HTERT RPE-1 (cell line): Measurements from ENCODE around the gene GRIK4.

Source experiments
- in situ Hi-C: fragments of 300-500 bp; cut with MboI; formaldehyde crosslinking; loops from 4 replicates; pipeline ENCODE4 v1.14.3; 2020; ENCODE audit warnings: low sequenced_read_pairs

GRIK4 gene

DNA sequence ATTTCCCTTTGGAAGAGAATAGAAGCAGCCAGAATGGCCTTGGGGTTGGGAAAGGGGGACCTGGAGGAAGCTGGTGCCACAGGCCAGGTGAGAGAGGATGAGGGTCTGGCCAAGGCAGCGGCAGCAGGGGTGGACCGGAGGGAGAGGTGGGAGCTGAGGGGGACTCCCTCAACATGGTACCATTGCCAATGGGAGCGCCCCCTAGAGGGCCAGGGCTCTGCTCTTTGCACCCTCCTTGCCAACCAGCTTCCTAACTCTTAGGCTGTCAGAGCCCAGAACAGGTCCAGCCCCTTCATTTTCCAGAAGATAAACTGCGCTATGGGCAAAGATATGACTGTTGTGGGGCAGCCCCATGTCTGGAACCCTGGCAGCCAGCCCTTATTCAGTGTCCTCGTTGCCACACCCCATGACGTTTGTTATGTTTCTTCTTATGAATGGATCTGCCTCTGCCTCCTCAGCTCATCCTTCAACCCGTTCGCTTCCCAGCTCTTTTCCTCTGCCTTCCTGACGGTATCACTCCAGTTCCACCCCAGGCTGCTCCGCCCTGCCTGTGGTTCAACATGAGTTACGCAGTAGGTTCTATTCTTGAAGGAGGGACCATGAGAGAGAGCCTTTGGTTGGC is 185.2 kb downstream of the GRIK4 start:
- in situ Hi-C loops, result no loop called here

DNA sequence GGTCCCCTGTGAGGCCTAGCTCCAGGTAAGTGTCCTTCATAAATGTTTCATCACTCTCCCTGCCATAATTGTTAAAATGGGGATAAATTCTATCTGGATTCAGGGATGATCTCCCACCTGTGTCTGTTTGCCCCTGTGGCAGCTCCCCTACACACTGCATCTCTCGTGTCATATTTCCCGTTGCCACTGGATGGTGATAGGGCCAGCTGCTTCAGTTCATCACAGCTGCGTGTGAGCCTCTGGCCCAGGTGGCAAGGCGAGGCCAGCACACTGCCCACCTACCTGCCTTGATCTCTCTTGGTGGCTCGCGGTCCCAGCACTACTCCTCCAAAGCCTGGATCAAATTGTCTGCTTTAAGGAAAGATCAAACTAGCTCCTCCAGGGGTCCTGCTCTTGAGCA is 187.4 kb downstream of the GRIK4 start:
- in situ Hi-C loops, result no loop called here

DNA sequence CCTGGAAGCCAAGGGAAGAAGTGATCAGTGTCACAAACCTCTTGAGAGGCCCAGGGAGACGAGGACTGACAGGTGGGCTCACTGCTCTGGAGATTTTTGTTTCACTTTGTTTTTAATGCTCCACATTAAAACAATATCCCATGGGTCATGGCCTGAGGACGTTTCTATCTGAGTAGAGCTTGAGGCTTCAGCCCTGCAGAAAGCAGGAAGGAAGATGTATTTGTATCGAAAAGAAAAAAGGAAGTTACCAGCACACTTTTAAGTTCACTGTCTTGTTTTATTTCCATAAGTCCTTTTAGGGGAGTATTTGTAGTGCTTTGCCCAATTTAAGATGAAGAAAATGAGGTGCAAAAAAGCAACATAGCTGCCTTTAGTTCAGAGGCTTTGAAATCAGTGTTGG is 191.1 kb downstream of the GRIK4 start:
- in situ Hi-C loops, result no loop called here

DNA sequence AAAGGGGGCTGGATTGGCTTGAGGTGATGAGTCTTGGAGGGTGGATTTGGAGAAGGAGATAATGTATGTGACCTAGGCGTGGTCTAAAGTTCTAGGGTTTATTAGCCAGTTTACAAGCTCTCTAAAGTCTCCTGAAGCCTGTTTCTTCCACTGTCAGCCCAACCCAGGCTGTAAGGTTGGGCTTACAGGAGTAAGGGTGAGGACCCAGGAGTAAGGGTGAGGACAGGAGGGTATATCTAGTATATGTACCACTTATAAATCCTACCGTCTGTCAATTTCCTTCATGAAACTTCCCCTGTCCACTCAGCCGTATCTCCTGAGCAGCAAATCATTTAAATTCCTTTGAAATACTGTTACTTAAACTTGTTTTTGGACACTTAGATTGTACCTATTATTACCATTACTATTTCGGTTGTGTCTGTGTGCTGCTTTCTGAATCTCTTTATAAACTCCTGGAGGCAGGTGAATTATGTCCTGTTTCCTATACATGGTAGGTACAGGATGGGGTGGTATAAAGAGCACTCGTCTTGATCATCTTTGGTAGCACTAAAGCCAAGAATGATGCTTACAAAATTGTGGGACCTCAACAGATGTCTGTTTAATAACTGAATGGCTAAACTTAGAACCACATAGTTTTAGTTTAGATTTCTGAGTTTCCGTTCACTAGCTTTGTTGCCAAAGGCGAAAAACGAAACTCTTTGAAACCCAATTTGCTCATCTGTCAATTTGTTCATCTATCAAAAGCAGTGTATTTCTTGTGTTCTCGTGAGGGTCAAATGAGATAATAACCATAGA is 192.0 kb downstream of the GRIK4 start:
- in situ Hi-C loops, result no loop called here

DNA sequence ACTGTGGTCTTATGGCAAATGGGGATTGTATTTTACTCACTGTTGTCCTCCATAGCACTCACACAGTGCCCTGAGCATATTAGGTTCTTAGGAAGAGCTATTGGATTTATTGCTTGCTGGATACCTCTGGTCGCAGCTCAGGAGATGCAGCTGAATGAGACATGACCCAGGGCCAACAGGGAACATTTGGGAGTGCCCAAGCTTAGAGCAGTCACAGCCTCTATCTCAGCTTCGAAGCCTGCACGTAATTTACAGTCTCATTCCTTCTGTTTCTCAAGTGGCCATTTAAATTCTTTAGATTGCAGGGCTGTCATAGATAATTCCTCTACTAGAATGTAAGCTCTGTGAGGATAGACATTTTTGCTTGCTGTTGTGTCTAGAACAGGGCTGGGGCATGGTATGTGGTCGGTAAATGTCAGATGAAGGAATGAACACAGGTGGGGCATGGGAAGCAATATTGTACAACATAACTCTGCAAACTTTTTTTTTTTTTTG is 192.8 kb downstream of the GRIK4 start:
- in situ Hi-C loops, result no loop called here

DNA sequence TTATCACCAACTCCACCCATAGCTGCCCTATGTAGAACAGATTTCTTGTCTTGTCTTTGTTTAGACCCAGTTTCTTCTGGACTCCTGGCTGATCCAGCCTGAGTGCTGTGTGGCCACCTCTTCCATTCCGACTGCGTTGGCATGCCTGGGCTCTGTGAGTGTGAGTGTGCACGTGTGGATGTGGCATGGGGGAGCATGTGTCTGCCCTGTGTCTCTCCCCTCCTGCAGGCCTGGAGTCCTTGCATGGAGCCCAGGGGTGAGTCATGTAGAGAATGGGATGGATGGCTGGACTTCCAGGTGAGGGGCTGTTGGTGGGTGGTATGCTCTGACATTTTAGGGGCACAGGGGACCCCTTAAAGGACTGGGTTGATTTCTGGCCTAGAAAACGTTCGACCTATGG is 194.7 kb downstream of the GRIK4 start:
- in situ Hi-C loops, result no loop called here

DNA sequence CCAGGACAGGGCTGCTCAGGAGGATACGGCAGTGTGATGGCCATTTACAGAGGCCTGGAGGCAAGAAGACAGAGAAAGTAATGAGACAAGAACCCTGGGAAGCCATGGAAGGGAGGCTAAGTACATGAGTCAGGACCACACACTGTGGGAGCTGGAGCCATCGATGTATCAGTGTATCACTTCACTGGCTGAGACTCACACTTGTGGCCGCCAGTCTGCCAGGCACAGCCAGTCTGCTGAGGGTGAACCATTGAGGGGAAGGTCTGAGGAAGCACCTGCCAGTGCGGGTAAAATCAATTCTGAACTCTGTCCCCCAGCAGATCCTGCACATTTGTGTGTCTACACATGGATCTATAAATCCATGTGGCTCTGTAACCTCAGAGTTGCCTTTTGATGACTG is 195.6 kb downstream of the GRIK4 start:
- in situ Hi-C loops, result no loop called here

DNA sequence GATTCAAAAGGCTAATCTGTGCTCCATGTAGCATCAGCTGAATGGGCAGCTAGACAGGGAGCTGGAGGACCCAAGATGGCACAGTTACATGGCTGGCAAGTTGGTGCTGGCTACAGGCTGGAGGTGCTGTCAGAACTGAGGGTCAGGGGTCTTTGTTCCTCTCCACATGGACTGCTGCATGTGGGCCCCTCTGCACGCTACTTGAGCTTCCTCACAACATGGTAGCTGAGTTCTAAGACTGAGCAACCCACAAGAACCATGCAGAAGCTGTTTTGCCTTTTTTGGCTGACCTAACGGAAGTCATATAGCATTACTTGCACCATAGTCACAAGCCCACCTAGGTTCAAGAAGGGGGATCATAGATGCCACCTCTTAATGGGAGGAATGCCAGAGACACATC is 196.1 kb downstream of the GRIK4 start:
- in situ Hi-C loops, result no loop called here

DNA sequence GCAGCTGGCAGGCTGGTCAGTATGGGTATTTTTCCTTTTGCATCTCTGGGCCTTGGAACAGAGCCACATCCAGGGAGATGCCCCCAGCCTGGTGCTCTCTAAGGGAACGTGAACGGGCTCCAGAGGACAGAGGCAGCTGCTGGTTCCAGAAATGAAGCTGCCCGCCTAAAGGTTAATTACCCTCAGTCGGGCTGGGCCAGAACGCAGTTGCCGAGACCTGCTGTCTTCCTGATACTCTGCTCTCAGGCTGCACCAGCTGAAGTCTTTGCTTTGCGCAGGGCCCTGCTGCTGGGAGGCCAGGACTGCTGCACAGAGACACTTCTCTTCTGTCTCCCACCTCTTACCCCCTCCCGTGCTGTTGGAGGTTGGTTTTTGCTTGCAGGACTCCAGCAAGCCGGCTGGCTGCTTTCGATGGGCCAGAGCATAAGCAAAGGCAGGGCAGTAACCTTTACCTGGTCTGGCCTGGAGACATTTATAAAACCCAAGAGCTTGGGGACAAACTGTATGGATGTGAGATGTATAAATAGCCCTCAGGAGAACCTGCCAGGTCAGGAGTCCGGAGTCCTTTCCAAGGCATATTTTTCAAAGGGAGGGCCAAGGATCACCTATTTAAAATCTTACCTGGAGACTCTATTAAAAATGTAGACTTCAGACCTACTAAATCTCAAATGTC is 197.1 kb downstream of the GRIK4 start:
- in situ Hi-C loops, result no loop called here

DNA sequence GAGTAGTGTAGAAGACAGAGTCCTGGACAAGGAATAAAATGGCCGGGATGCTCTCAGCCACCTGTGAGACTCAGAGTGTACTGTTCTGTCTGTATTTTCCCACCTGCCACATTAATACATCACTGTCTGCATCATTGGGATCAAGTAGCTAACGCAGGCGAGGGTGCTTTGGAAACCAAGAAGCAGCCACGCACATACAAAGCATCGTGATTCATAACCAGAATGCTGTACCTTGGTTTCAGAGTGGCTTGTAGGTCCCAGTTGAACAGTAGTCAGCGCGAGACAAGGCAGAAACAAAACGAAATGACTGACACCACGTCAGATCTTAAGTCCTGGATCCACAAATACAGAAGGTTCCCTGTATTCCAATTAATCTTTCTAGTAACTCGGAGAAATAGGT is 198.3 kb downstream of the GRIK4 start:
- in situ Hi-C loops, result no loop called here

DNA sequence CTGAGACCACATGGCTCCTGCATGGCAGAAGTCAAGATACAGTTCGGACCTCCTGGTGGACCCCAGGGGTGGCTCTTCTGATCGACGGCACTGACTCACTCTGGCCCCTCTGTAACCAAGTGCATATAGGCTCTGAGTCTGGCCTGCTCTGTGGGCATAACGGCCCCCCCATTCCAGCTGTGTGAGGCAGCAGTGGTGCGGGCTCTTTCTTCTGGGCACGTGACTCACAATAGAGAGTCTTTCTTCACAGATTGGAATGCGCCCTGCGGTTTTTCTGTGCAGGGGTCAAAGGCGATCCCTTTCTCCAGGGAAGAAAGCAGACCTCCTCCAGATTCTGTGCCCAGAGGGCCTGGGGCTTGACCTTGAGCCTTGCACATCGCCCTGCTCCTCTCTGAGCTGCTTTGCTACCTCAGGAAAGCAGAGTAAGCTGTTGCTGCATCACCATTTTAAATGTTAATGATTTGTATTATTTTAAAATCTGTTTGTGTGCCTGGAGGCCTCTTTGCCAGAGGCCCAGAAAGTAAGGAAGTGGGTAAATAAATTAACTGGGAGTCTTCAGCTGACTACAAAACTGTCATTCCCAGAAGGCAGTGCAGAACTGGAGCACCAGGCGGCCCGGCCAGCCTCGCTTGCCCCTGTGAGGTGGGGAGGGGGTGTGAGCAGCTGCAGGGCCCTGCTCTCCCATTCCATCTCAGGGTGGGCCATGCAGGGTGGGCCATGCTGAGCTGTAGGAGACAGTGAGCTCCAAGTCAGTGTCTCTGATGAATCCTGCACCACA is 199.0 kb downstream of the GRIK4 start:
- in situ Hi-C loops, result no loop called here

DNA sequence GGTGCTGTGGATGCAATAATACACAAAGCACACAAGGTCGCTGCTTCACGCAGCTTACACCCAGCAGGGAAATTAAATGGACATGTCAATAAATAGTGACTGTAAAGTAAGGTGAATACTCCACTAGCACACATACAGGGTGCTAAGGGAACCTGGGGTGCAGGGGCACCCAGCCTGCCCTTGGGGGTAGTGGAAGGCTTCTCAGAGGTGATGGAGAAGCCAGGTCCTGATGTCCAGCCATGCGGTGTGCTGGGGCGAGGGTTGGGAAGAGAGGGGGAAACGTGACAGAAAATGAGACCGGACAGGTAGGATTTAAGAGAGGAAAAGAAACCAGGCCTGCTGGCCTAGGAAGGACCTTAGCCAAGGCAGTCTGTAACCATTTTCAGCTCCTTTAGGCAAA is 200.5 kb downstream of the GRIK4 start:
- in situ Hi-C loops, result no loop called here

DNA sequence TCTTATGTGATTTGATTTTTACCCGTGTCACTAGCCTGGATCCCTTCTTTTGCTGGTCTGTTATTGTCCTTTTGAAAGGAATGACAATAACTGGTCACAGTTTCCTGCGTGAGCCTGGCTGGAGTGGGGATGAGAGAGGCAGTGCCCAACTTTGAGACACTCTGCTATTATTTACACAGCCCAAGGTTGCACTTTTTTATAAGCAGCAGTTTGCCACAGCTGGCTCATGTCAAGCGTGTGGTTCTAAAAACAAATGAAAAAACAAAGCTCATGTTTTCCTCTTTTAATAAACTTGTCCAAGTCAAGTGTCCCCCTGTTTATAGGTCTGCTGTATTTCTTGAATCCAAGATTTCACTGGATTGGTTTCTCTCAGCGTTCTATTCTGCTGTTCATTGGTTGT is 201.3 kb downstream of the GRIK4 start:
- in situ Hi-C loops, result no loop called here

DNA sequence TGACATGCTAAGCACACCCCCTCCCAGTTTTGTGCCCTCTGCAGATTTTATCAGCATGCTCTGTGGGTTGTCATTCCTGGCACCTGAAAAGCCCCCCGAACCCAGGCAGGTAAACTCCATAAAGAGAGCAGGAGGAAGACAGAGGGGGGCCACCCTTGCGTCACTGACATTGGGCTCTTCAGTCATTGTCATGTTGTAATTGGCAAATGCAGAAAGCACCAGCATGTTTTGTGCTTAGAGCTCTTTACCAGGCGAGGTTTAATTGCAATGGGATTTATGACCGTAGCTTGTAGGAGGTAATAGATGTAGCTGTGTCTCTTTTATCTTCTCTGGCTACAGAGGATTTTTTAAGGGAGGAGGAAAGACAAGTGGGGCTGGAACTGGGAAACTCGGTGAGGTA is 201.7 kb downstream of the GRIK4 start:
- in situ Hi-C loops, result no loop called here

DNA sequence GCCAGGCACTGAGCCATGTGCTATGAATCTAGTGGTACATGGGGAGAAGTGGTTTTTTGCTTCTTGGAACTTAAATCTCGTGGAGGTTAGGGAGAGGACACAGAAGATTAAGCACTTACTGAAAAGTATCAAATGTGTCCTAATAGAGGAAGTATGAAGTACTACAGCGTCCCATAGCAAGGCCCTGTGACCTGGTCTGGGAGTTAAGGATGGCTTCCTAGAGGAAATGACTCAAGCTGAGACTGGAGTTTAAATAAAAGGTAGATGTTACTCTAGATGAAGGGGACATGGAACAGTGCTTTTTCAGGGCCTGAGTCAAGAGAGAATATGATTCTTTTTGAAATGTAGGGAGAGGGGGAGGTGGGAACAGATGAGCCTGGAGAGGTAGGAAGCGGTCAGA is 202.9 kb downstream of the GRIK4 start:
- in situ Hi-C loops, result no loop called here

DNA sequence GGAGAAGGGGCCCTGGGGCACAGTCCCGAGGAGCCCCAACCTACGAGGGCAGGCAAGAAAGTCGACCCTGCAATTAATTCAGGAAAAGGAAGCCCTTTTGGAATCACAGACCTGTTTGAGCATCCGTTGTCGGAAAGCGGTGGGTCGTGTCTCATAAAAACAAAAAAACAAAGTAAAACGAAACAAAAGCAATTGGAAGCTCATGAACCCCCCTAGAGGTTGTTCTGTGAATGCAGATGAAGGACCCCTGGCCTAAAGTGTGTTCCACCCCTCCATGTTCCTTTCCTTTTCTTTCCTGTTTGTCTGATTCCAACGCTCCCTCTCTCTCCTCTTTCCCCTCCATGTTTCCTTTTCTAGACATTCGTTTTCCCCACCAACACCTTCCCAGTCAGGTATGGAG is 203.7 kb downstream of the GRIK4 start:
- in situ Hi-C loops, result no loop called here

DNA sequence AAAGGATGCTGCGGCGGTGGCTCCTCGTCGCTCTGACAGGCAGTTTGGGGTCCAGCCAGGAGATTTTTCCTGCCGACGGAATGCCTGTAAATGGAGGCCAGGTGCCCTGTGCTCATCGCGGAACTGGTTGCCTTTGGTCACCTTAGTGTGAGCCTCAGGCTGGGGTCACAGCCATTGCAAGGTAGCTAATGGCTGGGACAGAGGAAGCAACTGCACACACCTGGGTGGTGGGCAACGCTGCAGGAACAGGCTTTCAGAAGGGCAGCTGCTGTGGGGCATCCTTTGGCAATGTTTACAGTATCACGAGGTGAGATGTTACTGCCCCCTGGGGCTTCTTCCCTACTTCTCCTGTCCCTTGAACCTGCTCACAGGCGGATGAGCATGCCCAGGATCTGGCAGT is 205.5 kb downstream of the GRIK4 start:
- in situ Hi-C loops, result no loop called here

DNA sequence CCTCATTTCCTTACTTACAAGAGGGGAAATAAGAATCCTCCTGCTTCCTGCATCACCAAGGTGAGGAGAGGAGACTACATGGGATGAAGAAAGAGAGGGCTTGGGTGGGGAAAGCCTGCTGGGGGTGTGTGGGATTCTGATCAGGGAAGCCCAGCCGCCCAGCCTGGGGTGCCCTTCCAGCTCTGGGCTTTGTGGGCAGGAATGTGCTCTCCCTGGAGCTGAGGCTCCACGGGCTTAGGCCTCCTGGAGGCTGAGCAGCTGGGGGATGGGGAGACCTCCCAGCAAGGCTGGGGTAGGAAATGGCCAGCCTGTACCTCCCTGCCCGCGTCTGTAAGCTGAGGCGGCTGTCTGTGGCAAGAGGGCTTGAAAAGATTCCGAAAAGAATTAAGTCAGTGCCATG is 206.1 kb downstream of the GRIK4 start:
- in situ Hi-C loops, result no loop called here

DNA sequence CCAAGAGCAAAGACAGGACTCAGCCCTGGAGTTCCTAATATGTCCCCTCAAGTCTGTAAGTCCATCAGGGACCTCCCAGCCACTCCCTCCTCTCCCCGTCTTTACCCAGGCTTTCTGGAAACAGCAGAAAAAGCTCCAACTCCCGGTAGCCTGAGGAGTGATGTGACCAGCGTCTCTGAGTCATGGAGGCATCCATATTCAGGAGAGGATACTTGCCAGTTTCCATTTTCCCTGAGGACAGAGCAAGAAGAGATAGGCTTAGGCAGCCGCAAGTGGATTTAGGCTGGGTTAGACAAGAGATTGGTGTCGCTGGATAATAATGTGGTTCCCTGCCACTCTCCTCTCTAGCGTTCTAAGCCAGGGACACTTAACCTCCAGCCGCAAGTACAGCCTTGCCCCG is 206.6 kb downstream of the GRIK4 start:
- in situ Hi-C loops, result no loop called here

DNA sequence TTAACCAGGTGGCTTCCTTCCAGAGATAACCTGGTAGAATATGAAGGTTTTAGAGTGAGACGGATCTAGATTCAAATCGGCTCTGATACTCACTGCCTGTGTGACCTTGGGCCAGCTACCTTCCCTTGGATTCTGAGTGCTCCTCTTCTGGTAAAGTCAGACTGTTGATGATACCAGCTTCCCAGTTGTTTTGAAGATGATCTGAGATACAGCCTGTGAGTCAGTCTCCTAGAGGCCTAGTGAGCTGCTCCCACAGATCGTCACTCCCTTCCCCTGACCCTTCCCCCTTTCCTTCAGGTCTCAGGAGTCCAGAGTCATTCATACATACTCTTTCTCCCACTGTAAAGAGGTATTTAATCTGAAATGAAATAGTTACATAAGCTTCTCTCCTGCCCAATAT is 207.8 kb downstream of the GRIK4 start:
- in situ Hi-C loops, result no loop called here

DNA sequence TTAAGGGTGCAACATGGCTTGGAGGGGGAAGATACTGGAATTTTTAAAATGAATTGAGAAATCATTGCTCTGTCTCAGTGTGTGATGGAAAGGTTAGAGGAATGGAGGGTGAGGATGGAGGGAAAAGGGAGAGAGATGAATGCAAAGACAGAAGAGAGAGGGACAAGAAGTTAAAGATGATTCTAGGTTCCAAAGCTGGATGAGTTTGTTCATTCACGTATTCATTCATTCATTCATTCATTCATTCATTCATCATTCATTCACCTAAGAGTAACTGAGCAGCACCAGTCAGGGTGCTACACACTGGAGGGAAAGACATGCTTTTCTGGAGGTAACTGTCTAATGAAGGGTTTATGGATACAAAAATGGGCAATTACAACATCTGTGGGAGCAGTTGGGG is 209.2 kb downstream of the GRIK4 start:
- in situ Hi-C loops, result no loop called here
